ENCODE results near the gene RUNX2.

RUNX2 gene

GRCh38 chr6:45710304-45710821 lies 382.2 kb downstream of the RUNX2 start:
- TF ChIP-seq TCF12 (IDR thresholded peaks at IDR 0.05; ENCODE audit: low read depth) (no peak), TAF1 (IDR thresholded peaks at IDR 0.05; ENCODE audit: low read depth) (no peak), ZBTB7A (IDR thresholded peaks at IDR 0.05; ENCODE audit: low read depth) (no peak), YY1 (IDR thresholded peaks at IDR 0.05; ENCODE audit: low read depth) (no peak), CREB1 (IDR thresholded peaks at IDR 0.05; ENCODE audit: low read depth) (no peak), NFIC (IDR thresholded peaks at IDR 0.05) (no peak), FOXM1 (IDR thresholded peaks at IDR 0.05; ENCODE audit: borderline replicate concordance, low read depth) (no peak), REST (IDR thresholded peaks at IDR 0.05; ENCODE audit: low read depth) (no peak), EP300 (IDR thresholded peaks at IDR 0.05; ENCODE audit: borderline replicate concordance) (no peak), MAX (IDR thresholded peaks at IDR 0.05) (no peak), RAD21 (IDR thresholded peaks at IDR 0.05; ENCODE audit: low read depth) (no peak), TEAD4 (IDR thresholded peaks at IDR 0.05) (no peak), CEBPB (IDR thresholded peaks at IDR 0.05) (no peak)

- TF ChIP-seq EGR1 (IDR thresholded peaks at IDR 0.05) (no peak), YY1 (IDR thresholded peaks at IDR 0.05; ENCODE audit: low read depth) (no peak), RAD21 (IDR thresholded peaks at IDR 0.05; ENCODE audit: low read depth) (no peak), CEBPB (IDR thresholded peaks at IDR 0.05) (no peak), TCF12 (IDR thresholded peaks at IDR 0.05; ENCODE audit: low read depth) (no peak), EP300 (IDR thresholded peaks at IDR 0.05; ENCODE audit: borderline replicate concordance) (no peak), CREB1 (IDR thresholded peaks at IDR 0.05; ENCODE audit: low read depth) (no peak), USF1 (IDR thresholded peaks at IDR 0.05) (no peak), MAX (IDR thresholded peaks at IDR 0.05) (no peak), TAF1 (IDR thresholded peaks at IDR 0.05; ENCODE audit: low read depth) (no peak), REST (IDR thresholded peaks at IDR 0.05; ENCODE audit: low read depth) (no peak), FOXM1 (IDR thresholded peaks at IDR 0.05; ENCODE audit: borderline replicate concordance, low read depth) (no peak), TEAD4 (IDR thresholded peaks at IDR 0.05) (no peak), NFIC (IDR thresholded peaks at IDR 0.05) (no peak), ZBTB7A (IDR thresholded peaks at IDR 0.05; ENCODE audit: low read depth) (no peak)
Observed at GRCh38 chr6:45712076-45712475, 383.9 kb downstream of the RUNX2 start.

GRCh38 chr6:45712786-45713185 lies 384.7 kb downstream of the RUNX2 start:
- TF ChIP-seq USF1 (IDR thresholded peaks at IDR 0.05) (no peak), ZBTB7A (IDR thresholded peaks at IDR 0.05; ENCODE audit: low read depth) (no peak), CEBPB (IDR thresholded peaks at IDR 0.05) (no peak), CREB1 (IDR thresholded peaks at IDR 0.05; ENCODE audit: low read depth) (no peak), RAD21 (IDR thresholded peaks at IDR 0.05; ENCODE audit: low read depth) (no peak), REST (IDR thresholded peaks at IDR 0.05; ENCODE audit: low read depth) (no peak), MAX (IDR thresholded peaks at IDR 0.05) (no peak), YY1 (IDR thresholded peaks at IDR 0.05; ENCODE audit: low read depth) (no peak), NFIC (IDR thresholded peaks at IDR 0.05) (no peak), TCF12 (IDR thresholded peaks at IDR 0.05; ENCODE audit: low read depth) (no peak), TAF1 (IDR thresholded peaks at IDR 0.05; ENCODE audit: low read depth) (no peak), EGR1 (IDR thresholded peaks at IDR 0.05) (no peak), EP300 (IDR thresholded peaks at IDR 0.05; ENCODE audit: borderline replicate concordance) (no peak), TEAD4 (IDR thresholded peaks at IDR 0.05) (no peak), FOXM1 (IDR thresholded peaks at IDR 0.05; ENCODE audit: borderline replicate concordance, low read depth) (no peak)
